Measurements from ENCODE around the gene KCTD14. TPM values are rescaled to one million over a fixed set of nuclear protein-coding genes. Genes with fewer than 3 reads are reported as not detected.

The KCTD14 gene
- total and polyA plus RNA-seq, 2 of the 8 experiments (the other 6 are each of a cell fraction or from before 2014, with no cell fraction given), result 21.6 to 24.9 TPM

DNA sequence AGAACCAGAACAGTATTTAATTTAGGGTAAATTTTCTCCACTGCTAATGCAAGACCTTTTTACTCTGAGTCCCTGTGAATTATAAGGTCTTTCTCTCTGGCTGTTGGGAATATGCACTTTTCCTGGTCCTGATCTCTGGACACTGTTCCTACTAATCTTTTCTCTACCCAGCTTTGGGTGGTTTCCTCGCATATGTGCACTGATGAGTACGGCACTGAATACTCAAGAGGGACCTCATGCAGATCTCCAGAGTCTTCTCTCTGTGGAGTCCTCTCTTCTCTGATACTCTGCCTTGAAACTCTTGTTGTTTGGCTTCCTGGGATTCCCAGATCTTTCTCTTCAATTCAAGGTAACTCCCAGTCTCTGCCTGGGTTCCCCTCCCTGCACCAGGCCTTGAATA, 14.0 kb downstream of the KCTD14 start (continued):
- TF ChIP-seq CTBP2 (IDR thresholded peaks at IDR 0.05; ENCODE audit: borderline replicate concordance, insufficient read depth, insufficient read length, low read length) (no peak), CREB1 (IDR thresholded peaks at IDR 0.05) (no peak), SIRT6 (IDR thresholded peaks at IDR 0.05; ENCODE audit: low read length) (no peak), SP4 (IDR thresholded peaks at IDR 0.05; ENCODE audit: low read length) (no peak)
